ENCODE results near the gene RHO.
A peak's percentile ranks its signal among the peaks of the same experiment; 100 is the strongest.

The RHO gene

GRCh38 chr3:129562803-129563202 is 34.4 kb downstream of the RHO start:
- no peak for DNase-seq

GRCh38 chr3:129563332-129563731 is 34.9 kb downstream of the RHO start:
- no peak for DNase-seq

GRCh38 chr3:129563850-129564535 is 35.6 kb downstream of the RHO start:
- no peak for DNase-seq

- no peak for DNase-seq
These were observed 36.7 kb downstream of the RHO start for GRCh38 chr3:129564981-129565644.

- DNase-seq = no peak
These were observed 37.5 kb downstream of the RHO start for GRCh38 chr3:129565902-129566301.

GRCh38 chr3:129567176-129567705 is 38.8 kb downstream of the RHO start:
- peak; percentile 77 for DNase-seq

GRCh38 chr3:129567939-129568338 is 39.5 kb downstream of the RHO start:
- no peak for DNase-seq

- DNase-seq = no peak
These were observed 41.4 kb downstream of the RHO start for GRCh38 chr3:129569856-129570255.

GRCh38 chr3:129571605-129572547 is 43.4 kb downstream of the RHO start:
- DNase-seq = no peak

- DNase-seq = no peak
These were observed 44.2 kb downstream of the RHO start for GRCh38 chr3:129572603-129573002.

GRCh38 chr3:129573493-129573892 is 45.1 kb downstream of the RHO start:
- DNase-seq = no peak

GRCh38 chr3:129574206-129574605 is 45.8 kb downstream of the RHO start:
- no peak for DNase-seq

- DNase-seq = no peak
These were observed 47.0 kb downstream of the RHO start for GRCh38 chr3:129575233-129575996.

- DNase-seq = no peak
These were observed 47.6 kb downstream of the RHO start for GRCh38 chr3:129575997-129576384.

- DNase-seq = peak; percentile 63
These were observed 48.3 kb downstream of the RHO start for GRCh38 chr3:129576514-129577352.

- peak; percentile 62 for DNase-seq
These were observed 48.9 kb downstream of the RHO start for GRCh38 chr3:129577366-129577765.

GRCh38 chr3:129577925-129578786 is 49.7 kb downstream of the RHO start:
- peak; percentile 69 for DNase-seq

- no peak for DNase-seq
These were observed 51.6 kb downstream of the RHO start for GRCh38 chr3:129579991-129580390.

- no peak for DNase-seq
These were observed 53.2 kb downstream of the RHO start for GRCh38 chr3:129581623-129582022.

- DNase-seq = no peak
These were observed 54.4 kb downstream of the RHO start for GRCh38 chr3:129582799-129583198.

GRCh38 chr3:129583289-129583688 is 54.9 kb downstream of the RHO start:
- no peak for DNase-seq

Data from femur (tissue), 1 donor.